Stimulated activated CD4-positive, alpha-beta T cell treated with anti-CD3 and anti-CD28 coated beads, Interleukin-1b, Interleukin-23, amount 100 ng/mL, for 24 hours (primary cell): Measurements from ENCODE around the gene KDELR3.

Experiments
- DNase-seq, 4 experiments: peaks; one replicate each; pipeline ENCODE4 v3.0.0-alpha.2; 2020; ENCODE audit warnings: low read depth in 4 of 4, low spot score in 1 of 4

The KDELR3 gene

GRCh38 chr22:38467904-38468442, at the start of gene KDELR3:
TSS of gene KDELR3 (plus strand) at chr22:38468096. CDS start at chr22:38468234, 138 bp downstream.
- DNase-seq: peak in 3 of 4 experiments; percentile 22 to 51 (median 33)

GRCh38 chr22:38418589-38418988, 49.3 kb upstream of the KDELR3 start:
- DNase-seq: no peak

- no peak for DNase-seq
These were observed 48.6 kb upstream of the KDELR3 start for GRCh38 chr22:38419121-38419857.

- DNase-seq: no peak
These were observed 48.1 kb upstream of the KDELR3 start for GRCh38 chr22:38419858-38420160.

GRCh38 chr22:38420734-38421133, 47.2 kb upstream of the KDELR3 start:
- DNase-seq: no peak

- no peak for DNase-seq
These were observed 45.0 kb upstream of the KDELR3 start for GRCh38 chr22:38422611-38423511.

GRCh38 chr22:38423512-38424503, 44.1 kb upstream of the KDELR3 start:
- no peak for DNase-seq

- no peak for DNase-seq
These were observed 43.3 kb upstream of the KDELR3 start for GRCh38 chr22:38424525-38425080.

- no peak for DNase-seq
These were observed 41.3 kb upstream of the KDELR3 start for GRCh38 chr22:38426628-38427027.

- no peak for DNase-seq
These were observed 40.4 kb upstream of the KDELR3 start for GRCh38 chr22:38427465-38427864.

GRCh38 chr22:38427940-38428339, 40.0 kb upstream of the KDELR3 start:
- DNase-seq: no peak

- no peak for DNase-seq
These were observed 39.2 kb upstream of the KDELR3 start for GRCh38 chr22:38428714-38429113.

GRCh38 chr22:38429499-38430068, 38.3 kb upstream of the KDELR3 start:
- DNase-seq: no peak

GRCh38 chr22:38431266-38432010, 36.5 kb upstream of the KDELR3 start:
- no peak for DNase-seq

- DNase-seq: no peak
These were observed 35.6 kb upstream of the KDELR3 start for GRCh38 chr22:38432264-38432663.

GRCh38 chr22:38433871-38434270, 34.0 kb upstream of the KDELR3 start:
- DNase-seq: no peak

GRCh38 chr22:38435010-38435409, 32.9 kb upstream of the KDELR3 start:
- DNase-seq: no peak

- no peak for DNase-seq
These were observed 31.9 kb upstream of the KDELR3 start for GRCh38 chr22:38435965-38436364.

GRCh38 chr22:38436629-38437395, 31.1 kb upstream of the KDELR3 start:
- DNase-seq: no peak
